Activated naive CD4-positive, alpha-beta T cell treated with anti-CD3 and anti-CD28 coated beads, Interleukin-2, amount 50 U/mL, for 24 hours (primary cell): ENCODE measurements around the gene WDR88.

ENCODE experiments used
- H3K27ac Mint-ChIP-seq: one replicate; pipeline ENCODE4 v1.8.0; 2021; ENCODE audit warnings: mild to moderate bottlenecking, mixed read lengths
- H3K27me3 Mint-ChIP-seq: one replicate; pipeline ENCODE4 v1.8.0; 2021; ENCODE audit warnings: mixed read lengths
- H3K36me3 Mint-ChIP-seq: one replicate; pipeline ENCODE4 v1.8.0; 2021; ENCODE audit warnings: mixed read lengths
- H3K4me1 Mint-ChIP-seq: one replicate; pipeline ENCODE4 v1.8.0; 2021; ENCODE audit warnings: mixed read lengths
- H3K4me3 Mint-ChIP-seq: one replicate; pipeline ENCODE4 v1.8.0; 2021; ENCODE audit warnings: mild to moderate bottlenecking, mixed read lengths
- H3K9me3 Mint-ChIP-seq: one replicate; pipeline ENCODE4 v1.8.0; 2021; ENCODE audit warnings: mixed read lengths

Gene WDR88

GRCh38 chr19:33132021-33132420 is at the start of gene WDR88:
Gene WDR88 (plus strand): TSS chr19:33132114. CDS start chr19:33132170, 56 bp downstream.
- Mint-ChIP-seq H3K27ac (no peak within 1 kb of the TSS), H3K36me3 (peaks cover 8% of the 10 kb centered on the region), H3K27me3 (no peaks in the 10 kb centered on the region), H3K9me3 (no peaks in the 10 kb centered on the region), H3K4me1 (peaks cover 7% of the 10 kb centered on the region), H3K4me3 (no peak within 1 kb of the TSS)

GRCh38 chr19:33085570-33086128 is 46.3 kb upstream of the WDR88 start:
- H3K27ac Mint-ChIP-seq: no peak overlapping the region
- no peaks in the 10 kb centered on the region for H3K27me3 Mint-ChIP-seq
- H3K9me3 Mint-ChIP-seq: no peaks in the 10 kb centered on the region
- peaks cover 39% of the 10 kb centered on the region for H3K4me1 Mint-ChIP-seq
- H3K4me3 Mint-ChIP-seq: no peak overlapping the region
- H3K36me3 Mint-ChIP-seq: peaks cover 14% of the 10 kb centered on the region

- H3K27me3 Mint-ChIP-seq: no peaks in the 10 kb centered on the region
- no peak overlapping the region for H3K27ac Mint-ChIP-seq
- no peak overlapping the region for H3K4me3 Mint-ChIP-seq
- H3K4me1 Mint-ChIP-seq: peaks cover 27% of the 10 kb centered on the region
- H3K9me3 Mint-ChIP-seq: no peaks in the 10 kb centered on the region
- H3K36me3 Mint-ChIP-seq: peaks cover 9% of the 10 kb centered on the region
Measured at GRCh38 chr19:33086955-33087354, 45.0 kb upstream of the WDR88 start.

GRCh38 chr19:33089010-33089409 is 42.9 kb upstream of the WDR88 start:
- H3K27ac Mint-ChIP-seq: no peak overlapping the region
- peaks cover 19% of the 10 kb centered on the region for H3K4me1 Mint-ChIP-seq
- no peaks in the 10 kb centered on the region for H3K9me3 Mint-ChIP-seq
- H3K36me3 Mint-ChIP-seq: peaks cover 10% of the 10 kb centered on the region
- H3K27me3 Mint-ChIP-seq: no peaks in the 10 kb centered on the region
- H3K4me3 Mint-ChIP-seq: no peak overlapping the region

GRCh38 chr19:33090179-33090578 is 41.7 kb upstream of the WDR88 start:
- no peaks in the 10 kb centered on the region for H3K27me3 Mint-ChIP-seq
- H3K9me3 Mint-ChIP-seq: no peaks in the 10 kb centered on the region
- H3K27ac Mint-ChIP-seq: no peak overlapping the region
- H3K4me1 Mint-ChIP-seq: peaks cover 9% of the 10 kb centered on the region
- H3K36me3 Mint-ChIP-seq: peaks cover 10% of the 10 kb centered on the region
- no peak overlapping the region for H3K4me3 Mint-ChIP-seq

- H3K27ac Mint-ChIP-seq: no peak overlapping the region
- H3K9me3 Mint-ChIP-seq: no peaks in the 10 kb centered on the region
- H3K27me3 Mint-ChIP-seq: no peaks in the 10 kb centered on the region
- H3K4me3 Mint-ChIP-seq: no peak overlapping the region
- peaks cover 24% of the 10 kb centered on the region for H3K36me3 Mint-ChIP-seq
- peaks cover 10% of the 10 kb centered on the region for H3K4me1 Mint-ChIP-seq
Measured at GRCh38 chr19:33093420-33094210, 38.3 kb upstream of the WDR88 start.

- Mint-ChIP-seq H3K27me3 (no peaks in the 10 kb centered on the region), H3K4me3 (no peak overlapping the region), H3K9me3 (no peaks in the 10 kb centered on the region), H3K36me3 (peaks cover 24% of the 10 kb centered on the region), H3K4me1 (peaks cover 6% of the 10 kb centered on the region), H3K27ac (no peak overlapping the region)
Measured at GRCh38 chr19:33094436-33095067, 37.4 kb upstream of the WDR88 start.

- H3K4me3 Mint-ChIP-seq: no peak overlapping the region
- H3K9me3 Mint-ChIP-seq: no peaks in the 10 kb centered on the region
- peaks cover 20% of the 10 kb centered on the region for H3K36me3 Mint-ChIP-seq
- peaks cover 6% of the 10 kb centered on the region for H3K4me1 Mint-ChIP-seq
- no peaks in the 10 kb centered on the region for H3K27me3 Mint-ChIP-seq
- no peak overlapping the region for H3K27ac Mint-ChIP-seq
Measured at GRCh38 chr19:33096005-33096404, 35.9 kb upstream of the WDR88 start.

GRCh38 chr19:33098055-33098534 is 33.8 kb upstream of the WDR88 start:
- H3K36me3 Mint-ChIP-seq: peaks cover 26% of the 10 kb centered on the region
- H3K27ac Mint-ChIP-seq: no peak overlapping the region
- no peak overlapping the region for H3K4me3 Mint-ChIP-seq
- no peaks in the 10 kb centered on the region for H3K9me3 Mint-ChIP-seq
- H3K27me3 Mint-ChIP-seq: no peaks in the 10 kb centered on the region
- peaks cover 6% of the 10 kb centered on the region for H3K4me1 Mint-ChIP-seq

GRCh38 chr19:33100894-33101644 is 30.8 kb upstream of the WDR88 start:
- peak overlapping the region; percentile 36 for H3K27ac Mint-ChIP-seq

GRCh38 chr19:33102893-33103292 is 29.0 kb upstream of the WDR88 start:
- Mint-ChIP-seq H3K4me1 (no peaks in the 10 kb centered on the region), H3K27ac (no peak overlapping the region), H3K4me3 (no peak overlapping the region), H3K9me3 (no peaks in the 10 kb centered on the region), H3K36me3 (peaks cover 14% of the 10 kb centered on the region), H3K27me3 (no peaks in the 10 kb centered on the region)

More at GRCh38 chr19:33100894-33101644, 30.8 kb upstream of the WDR88 start:
- Mint-ChIP-seq H3K4me1 (peaks cover 6% of the 10 kb centered on the region), H3K4me3 (no peak overlapping the region), H3K36me3 (peaks cover 23% of the 10 kb centered on the region), H3K9me3 (no peaks in the 10 kb centered on the region), H3K27me3 (no peaks in the 10 kb centered on the region)

GRCh38 chr19:33108161-33108560 is 23.8 kb upstream of the WDR88 start:
- no peak overlapping the region for H3K27ac Mint-ChIP-seq
- H3K4me3 Mint-ChIP-seq: no peak overlapping the region
- no peaks in the 10 kb centered on the region for H3K9me3 Mint-ChIP-seq
- no peaks in the 10 kb centered on the region for H3K4me1 Mint-ChIP-seq
- peaks cover 8% of the 10 kb centered on the region for H3K36me3 Mint-ChIP-seq
- no peaks in the 10 kb centered on the region for H3K27me3 Mint-ChIP-seq

- Mint-ChIP-seq H3K9me3 (no peaks in the 10 kb centered on the region), H3K36me3 (peaks cover 8% of the 10 kb centered on the region), H3K27ac (no peak overlapping the region)
Measured at GRCh38 chr19:33110137-33110910, 21.6 kb upstream of the WDR88 start.

GRCh38 chr19:33111587-33111986 is 20.3 kb upstream of the WDR88 start:
- Mint-ChIP-seq H3K9me3 (no peaks in the 10 kb centered on the region), H3K27me3 (no peaks in the 10 kb centered on the region), H3K36me3 (peaks cover 14% of the 10 kb centered on the region), H3K4me3 (no peak overlapping the region), H3K27ac (no peak overlapping the region), H3K4me1 (no peaks in the 10 kb centered on the region)

More at GRCh38 chr19:33110137-33110910, 21.6 kb upstream of the WDR88 start:
- H3K4me3 Mint-ChIP-seq: no peak overlapping the region
- no peaks in the 10 kb centered on the region for H3K4me1 Mint-ChIP-seq
- no peaks in the 10 kb centered on the region for H3K27me3 Mint-ChIP-seq

- Mint-ChIP-seq H3K9me3 (no peaks in the 10 kb centered on the region), H3K4me3 (no peak overlapping the region), H3K36me3 (peaks cover 20% of the 10 kb centered on the region), H3K4me1 (no peaks in the 10 kb centered on the region), H3K27me3 (no peaks in the 10 kb centered on the region), H3K27ac (no peak overlapping the region)
Measured at GRCh38 chr19:33114312-33114711, 17.6 kb upstream of the WDR88 start.
